Measurements from ENCODE around the gene MBOAT1.

The MBOAT1 gene

DNA sequence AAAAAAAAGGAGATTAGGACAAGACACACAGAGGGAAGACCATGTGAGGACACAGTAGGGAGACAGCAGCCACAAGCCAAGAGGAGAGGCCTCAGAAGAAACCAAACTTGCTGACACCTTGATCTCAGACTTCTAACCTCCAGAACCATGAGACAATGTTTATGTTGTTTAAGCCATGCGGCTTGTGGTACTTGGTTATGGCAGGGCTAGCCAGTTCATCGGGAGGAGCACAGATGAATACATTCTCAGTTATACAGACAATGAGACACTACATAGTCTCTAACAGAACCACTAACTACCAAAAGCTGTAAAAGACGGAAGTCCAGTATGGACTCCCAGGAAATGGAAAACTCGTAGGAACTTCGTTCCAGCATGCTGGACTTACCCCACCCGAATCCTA, 116.8 kb downstream of the MBOAT1 start:
- no peak for DNase-seq

- DNase-seq: no peak
Measured at GRCh38 chr6:20092071-20092566, 120.2 kb downstream of the MBOAT1 start.

DNA sequence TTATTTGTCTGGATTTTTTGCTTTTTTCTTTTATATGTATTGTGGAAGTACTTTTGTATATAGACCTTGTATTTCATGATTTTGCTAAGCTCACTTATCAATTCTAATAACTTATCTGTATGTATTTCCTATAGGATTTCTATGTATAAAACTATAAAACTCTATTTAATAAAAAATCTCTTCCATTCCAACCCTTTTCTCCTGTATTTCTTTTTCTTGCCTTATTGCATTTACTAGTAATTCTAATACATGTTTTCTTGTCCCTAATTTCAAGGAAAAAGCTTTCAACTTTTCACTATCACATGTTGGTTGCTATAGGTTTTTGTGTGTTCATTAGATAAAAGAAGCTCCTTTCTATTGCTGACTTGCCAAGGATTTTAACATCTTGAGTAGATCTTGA, 125.3 kb downstream of the MBOAT1 start:
- no peak for DNase-seq

- DNase-seq: no peak
Measured at GRCh38 chr6:20085817-20086216, 126.5 kb downstream of the MBOAT1 start.

- no peak for DNase-seq
Measured at GRCh38 chr6:20084411-20084810, 127.9 kb downstream of the MBOAT1 start.

- no peak for DNase-seq
Measured at GRCh38 chr6:20071998-20072397, 140.3 kb downstream of the MBOAT1 start.

DNA sequence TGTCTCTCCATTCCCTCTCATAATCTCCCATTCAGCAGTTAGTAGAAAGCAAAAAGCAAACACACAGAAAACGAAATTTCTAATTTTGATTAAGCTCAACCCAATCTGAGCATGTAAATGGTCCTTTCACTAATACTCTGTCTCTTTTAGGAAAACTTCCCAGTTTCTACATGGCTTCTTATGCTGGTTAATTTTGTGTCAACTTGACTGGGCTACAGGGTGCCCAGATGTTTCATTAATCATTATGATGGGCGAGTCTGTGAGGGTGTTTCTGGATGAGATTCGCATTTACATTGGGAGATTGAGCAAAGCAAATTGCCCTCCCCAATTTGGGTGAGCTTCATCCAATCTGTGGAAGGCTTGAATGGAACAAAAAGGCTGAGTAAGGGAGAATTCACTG, 142.2 kb downstream of the MBOAT1 start:
- DNase-seq: no peak

DNA sequence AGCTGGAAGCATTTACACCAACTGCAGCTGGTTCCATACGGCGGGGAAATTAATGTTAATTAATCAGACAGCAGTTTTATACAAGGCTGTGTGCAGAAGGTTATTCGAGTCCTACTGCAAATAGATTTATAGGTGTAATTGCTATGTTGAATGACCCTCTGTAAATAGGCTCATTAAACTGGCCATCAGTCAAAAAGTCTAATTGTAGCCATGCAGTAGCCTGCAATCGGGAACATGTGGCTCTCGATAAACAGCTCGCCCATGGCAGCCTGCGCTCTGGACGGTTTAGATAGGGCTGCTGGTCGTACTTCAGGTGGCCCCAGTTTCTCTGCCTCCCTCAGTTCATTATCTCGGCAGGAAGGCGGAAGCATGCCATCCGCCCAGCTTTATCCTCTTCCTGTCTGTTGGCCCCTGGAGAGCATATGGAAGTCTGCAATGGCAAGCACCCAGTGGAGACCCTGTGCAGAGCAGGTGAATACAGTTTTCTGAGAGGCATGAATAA, 143.2 kb downstream of the MBOAT1 start:
- DNase-seq: no peak

GRCh38 chr6:20068421-20068988, 143.8 kb downstream of the MBOAT1 start:
- DNase-seq: no peak

- DNase-seq: no peak
Measured at GRCh38 chr6:20061952-20062351, 150.3 kb downstream of the MBOAT1 start.

GRCh38 chr6:20060252-20060651, 152.0 kb downstream of the MBOAT1 start:
- DNase-seq: no peak

- no peak for DNase-seq
Measured at GRCh38 chr6:20058912-20059311, 153.4 kb downstream of the MBOAT1 start.

- DNase-seq: no peak
Measured at GRCh38 chr6:20058121-20058905, 154.0 kb downstream of the MBOAT1 start.

DNA sequence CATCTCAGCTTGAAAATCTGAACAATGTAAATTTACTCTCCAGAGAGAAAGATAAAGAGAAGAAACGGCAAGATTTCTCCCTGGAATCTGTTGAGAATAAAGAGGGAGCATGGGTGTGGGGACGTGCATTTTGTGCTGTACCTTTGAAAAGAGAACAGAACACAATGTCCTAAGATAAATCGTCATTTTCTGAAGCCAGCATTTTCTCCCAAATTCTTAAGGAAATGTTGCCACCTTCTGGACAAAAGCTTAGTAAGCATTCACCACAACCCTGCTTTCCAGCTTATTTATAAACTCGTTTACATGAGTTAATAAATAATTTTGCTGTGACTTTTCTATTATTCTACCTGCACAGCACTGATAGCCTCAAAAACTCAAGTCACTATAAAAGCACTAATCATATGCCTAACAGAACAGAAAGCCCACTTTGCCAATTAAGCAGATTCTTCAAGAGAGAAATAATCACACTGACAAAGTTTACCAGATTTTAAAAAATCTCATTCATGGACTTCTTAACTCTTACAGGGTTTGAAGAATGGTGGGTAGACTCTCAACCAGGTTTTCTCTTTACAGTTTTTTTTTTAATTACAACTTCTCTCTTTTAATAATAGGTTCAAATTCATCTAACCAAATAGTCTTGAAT, 155.8 kb downstream of the MBOAT1 start:
- DNase-seq: no peak

DNA sequence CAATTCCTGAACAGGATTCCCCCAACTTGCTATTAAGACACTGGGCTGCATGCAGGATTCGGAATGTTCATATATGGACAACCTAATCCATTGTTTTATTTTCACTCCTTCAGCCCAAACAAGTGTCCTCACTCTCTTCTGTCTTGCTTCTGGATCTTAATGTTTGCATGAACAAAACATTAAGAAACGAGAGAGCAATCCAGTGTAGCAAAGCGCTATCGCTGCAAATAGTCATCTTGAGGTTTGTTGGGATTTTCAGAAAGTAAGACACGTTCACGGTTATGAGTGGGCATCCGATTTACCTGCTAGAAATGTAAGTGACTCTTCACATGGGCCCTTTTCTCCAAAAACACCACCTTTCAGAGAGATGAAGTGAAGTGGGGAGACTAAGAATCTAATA, 156.4 kb downstream of the MBOAT1 start:
- DNase-seq: no peak
